ENCODE results near the gene GRM2.
A peak's percentile ranks its signal among the peaks of the same experiment; 100 is the strongest.

Gene GRM2

GRCh38 chr3:51706788-51707731 lies at the start of gene GRM2:
Gene GRM2, plus strand, starts transcription at chr3:51707068. Its CDS starts 1,916 bp downstream, at chr3:51708984.
- peak; percentile 78 for DNase-seq (ENCODE audit: low read depth, low spot score)

- no peak for DNase-seq (ENCODE audit: low read depth, low spot score)
These were observed 49.6 kb upstream of the GRM2 start for GRCh38 chr3:51657234-51657633.

GRCh38 chr3:51659942-51660341 lies 46.9 kb upstream of the GRM2 start:
- no peak for DNase-seq (ENCODE audit: low read depth, low spot score)

DNA sequence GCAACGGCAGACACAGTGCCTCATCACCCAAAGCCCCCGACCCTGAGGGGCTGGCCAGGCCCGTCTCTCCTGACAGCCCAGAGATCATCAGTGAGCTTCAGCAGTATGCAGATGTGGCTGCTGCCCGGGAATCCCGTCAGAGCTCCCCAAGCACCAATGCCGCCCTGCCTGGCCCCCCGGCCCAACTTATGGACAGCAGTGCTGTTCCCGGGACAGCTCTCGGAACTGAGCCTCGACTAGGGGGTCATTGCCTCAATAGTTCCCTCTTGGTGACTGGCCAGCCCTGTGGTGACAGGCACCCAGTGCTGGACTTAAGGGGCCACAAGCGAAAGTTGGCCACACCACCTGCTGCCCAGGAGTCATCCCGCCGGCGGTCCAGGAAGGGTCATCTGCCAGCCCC lies 44.4 kb upstream of the GRM2 start:
- no peak for DNase-seq (ENCODE audit: low read depth, low spot score)

- no peak for DNase-seq (ENCODE audit: low read depth, low spot score)
These were observed 38.1 kb upstream of the GRM2 start for GRCh38 chr3:51668756-51669155.

GRCh38 chr3:51669241-51670052 lies 37.4 kb upstream of the GRM2 start:
- peak; percentile 69 for DNase-seq (ENCODE audit: low read depth, low spot score)

DNA sequence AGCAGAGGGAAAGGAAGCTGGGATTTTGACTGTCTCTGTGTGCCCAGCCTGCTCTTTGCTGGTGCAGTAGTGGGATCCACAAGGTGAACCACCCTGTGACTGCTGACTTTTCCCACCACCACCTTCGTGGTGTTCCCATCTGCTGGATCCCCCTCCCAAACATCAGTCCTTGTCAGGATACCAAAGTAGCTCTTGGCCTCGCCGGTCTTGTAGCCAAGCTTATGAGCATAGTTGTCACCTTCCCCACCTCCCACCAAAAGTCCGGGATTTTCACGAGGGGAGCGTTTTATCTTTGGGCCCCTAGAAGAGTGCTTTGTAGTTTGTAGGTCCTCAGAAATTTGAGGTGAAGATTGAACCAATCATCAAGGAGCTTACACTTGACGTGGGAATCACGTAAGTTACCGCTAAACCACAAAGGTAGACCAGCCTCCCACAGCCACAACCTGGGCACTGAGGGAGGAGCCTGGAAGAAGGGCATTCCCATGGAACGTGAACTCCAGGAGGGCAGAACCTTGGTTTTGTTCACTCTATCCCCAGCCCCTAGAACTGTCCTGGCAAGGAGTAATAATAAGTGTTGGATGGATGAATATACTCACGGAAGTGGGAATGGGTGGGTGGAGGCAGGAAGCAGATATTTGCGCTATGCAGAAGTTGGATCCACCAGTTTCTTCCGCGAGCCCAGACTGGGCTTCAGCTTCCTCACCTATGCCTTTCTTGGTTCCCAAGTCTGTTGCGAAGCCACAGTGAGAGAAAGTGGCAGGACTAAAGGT lies 36.6 kb upstream of the GRM2 start:
- DNase-seq (ENCODE audit: low read depth, low spot score): no peak

DNA sequence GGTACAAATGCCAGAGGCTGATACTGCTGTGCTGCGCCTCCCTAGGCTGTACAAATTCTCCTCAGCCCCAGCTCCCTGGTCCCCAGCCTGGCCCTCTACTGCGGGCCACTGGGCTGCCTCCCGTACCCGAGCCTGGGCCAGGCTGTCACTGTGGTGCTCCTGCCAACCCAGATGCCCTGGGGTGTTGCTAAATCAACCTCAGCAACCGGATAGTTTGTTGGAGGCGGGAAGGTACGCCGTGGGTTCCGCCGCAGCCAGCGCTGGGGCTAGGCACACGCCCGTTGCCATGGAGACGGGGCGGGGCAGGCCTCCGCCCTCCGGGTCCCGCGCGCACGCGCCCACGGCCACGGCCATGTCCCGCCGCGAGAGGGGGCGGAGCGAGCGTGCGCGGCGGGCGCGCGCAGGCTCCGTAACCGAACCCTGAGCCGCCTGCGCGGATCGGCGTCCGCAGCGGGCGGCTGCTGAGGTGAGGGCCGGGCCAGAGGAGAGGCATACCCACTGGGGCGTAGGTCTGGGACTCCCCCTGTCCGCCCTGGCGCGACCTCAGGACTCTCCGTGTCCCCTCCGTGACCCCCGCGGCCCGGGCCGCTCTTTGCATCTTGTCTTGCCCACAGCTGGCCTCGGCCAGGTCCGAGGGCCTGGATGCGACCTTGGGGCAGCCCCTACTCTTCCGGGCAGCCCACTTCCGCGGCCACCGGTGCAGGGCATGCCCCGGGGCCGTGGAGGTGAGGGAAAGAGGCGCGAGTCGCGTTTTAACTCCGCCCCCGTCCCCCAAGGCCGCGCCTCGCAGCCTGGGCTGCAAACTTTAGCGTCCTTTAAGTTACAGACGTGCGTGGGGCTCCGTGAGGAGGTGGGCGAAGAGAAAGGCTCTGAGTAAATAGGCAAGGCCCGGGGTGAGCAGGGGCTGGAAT lies 35.8 kb upstream of the GRM2 start, which contains the start of gene TEX264:
Gene TEX264 (plus strand): TSS at position 430 of the 911 bp plus-strand sequence. CDS start 3,053 bp downstream, outside the sequence.
- no peak for DNase-seq (ENCODE audit: low read depth, low spot score)

DNA sequence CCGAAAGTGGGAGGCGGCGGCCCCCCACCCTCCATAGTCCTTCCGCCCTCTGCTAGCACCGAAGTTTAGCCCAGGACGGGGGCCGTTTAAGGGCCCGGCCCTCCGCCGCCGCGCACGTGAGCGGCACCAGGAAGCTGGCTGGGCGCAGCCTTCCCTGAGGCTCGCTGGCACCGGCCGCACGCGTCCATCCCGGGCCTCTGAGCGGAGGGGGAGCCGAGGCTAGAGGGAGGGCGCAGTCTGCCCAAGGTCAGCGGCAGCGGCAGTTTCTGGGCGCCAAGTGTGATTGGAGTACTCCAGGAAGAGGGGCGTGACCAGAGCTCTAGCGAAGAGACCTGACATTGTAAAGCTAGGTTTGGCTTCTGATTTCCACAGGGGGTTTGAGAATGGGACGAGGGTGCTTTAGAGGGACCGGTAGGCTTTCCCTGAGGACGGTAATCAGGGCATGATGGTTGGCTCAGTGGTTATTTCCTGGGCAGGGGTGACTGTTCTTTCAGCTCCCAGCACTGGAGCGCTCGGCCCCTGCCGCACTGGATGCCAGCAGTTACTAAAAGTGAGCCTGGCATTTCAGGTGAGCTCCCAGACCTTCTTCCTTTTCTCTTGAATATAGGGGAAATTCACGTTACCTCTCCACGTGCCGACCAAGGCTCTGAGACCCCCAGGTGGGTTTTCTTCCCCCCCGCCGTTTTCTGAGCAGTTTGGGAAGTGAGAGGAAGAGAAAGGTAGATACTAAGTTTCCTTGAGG lies 35.0 kb upstream of the GRM2 start:
- DNase-seq (ENCODE audit: low read depth, low spot score): peak; percentile 52

DNA sequence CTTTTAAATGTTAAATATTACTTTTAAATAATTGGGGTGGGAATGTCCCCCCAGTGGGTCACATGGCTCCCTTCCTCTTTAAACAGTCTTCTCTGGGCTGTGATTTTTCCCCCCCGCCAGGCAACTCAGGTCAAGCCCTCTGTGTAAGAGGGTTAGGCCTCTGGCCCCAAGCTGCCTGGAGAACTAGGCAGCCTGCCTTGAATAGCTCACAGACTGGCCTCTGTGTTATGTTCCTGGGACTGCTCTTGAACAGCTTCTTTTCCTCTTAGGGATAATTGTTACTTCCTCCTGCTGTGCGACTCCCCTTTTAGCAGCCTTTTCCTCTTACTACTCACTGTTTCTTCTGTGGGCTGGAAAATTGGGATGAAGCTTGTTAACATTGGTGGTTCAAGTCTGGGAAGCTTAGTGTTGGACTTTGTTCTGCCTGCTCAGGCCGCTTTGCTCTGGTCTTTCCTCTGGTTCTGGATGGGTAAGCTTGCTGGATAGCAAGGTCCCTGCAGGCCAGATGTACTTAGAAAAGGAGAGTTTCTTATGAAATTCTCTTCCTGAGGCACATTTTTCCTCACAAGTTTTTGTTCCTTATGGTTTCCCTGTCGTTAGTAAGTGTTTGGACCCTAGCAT lies 33.6 kb upstream of the GRM2 start:
- no peak for DNase-seq (ENCODE audit: low read depth, low spot score)

DNA sequence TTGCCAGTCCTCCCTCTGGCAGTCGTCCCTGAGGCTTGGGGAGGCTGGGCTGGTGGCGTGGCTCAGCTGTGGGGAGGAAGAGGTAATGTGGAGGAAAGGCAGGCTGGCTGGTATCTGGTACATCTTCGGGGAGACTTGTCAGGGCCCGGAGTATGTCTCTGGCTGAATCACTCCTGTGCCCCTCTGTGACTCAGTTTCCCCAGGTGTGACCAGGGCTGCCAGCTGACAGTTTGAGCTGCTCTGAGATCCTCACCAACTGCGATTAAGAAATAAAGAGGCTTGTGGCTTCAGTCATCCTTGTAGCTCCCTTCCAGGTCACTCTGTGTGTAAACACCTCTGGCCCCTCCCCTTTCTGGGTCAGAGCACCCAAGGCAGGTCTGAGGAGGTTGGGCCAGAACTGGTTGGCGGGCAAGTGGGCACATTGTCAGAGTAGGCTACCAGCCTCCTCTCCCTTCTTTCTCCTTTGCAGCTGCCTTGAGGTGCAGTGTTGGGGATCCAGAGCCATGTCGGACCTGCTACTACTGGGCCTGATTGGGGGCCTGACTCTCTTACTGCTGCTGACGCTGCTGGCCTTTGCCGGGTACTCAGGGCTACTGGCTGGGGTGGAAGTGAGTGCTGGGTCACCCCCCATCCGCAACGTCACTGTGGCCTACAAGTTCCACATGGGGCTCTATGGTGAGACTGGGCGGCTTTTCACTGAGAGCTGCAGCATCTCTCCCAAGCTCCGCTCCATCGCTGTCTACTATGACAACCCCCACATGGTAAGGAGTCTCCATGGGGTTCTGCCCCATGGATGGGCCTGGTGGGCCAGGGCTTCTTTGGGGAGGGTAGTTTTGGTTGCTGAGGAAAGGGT lies 32.8 kb upstream of the GRM2 start:
- DNase-seq (ENCODE audit: low read depth, low spot score): no peak

DNA sequence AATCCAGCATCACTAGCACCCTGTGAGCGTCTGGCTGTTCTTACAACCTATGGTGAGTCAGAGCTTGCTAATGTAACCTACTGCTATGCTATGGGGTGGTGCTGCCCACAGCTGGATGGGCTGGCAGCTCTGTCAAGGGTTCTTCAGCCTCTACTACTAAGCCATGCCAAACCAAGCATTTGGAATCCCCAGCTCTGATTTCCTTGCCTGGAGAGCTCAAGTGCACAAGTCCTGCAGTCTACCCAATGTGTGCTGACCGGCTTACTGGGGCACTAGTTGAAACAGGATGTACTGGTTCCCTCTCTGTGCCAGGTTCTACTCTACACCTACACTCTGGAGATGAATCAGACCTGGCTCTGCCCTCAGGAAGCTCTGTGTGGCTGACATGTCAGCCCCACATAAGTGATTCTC lies 31.7 kb upstream of the GRM2 start:
- DNase-seq (ENCODE audit: low read depth, low spot score): no peak

- no peak for DNase-seq (ENCODE audit: low read depth, low spot score)
These were observed 30.7 kb upstream of the GRM2 start for GRCh38 chr3:51676102-51676640.

DNA sequence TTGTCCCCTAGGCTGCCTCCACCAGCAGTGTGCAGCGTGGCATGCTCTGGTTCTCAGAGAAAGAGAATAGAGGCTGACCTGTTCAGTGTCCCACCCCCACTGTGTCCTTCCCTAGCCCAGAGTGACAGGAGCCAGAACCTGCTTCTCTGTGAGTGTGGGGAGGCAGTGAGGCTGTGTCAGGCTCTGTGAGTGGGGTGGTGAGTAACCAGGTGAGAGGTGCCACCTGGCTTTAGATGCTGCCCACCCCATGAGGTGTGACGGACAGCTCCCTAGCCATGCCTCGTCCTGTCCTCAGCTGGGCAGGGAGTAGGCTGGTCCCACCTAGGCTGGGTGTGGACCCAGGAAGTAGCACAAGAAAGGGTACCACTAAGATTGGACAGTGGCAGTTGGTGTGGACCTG lies 29.5 kb upstream of the GRM2 start:
- no peak for DNase-seq (ENCODE audit: low read depth, low spot score)

DNA sequence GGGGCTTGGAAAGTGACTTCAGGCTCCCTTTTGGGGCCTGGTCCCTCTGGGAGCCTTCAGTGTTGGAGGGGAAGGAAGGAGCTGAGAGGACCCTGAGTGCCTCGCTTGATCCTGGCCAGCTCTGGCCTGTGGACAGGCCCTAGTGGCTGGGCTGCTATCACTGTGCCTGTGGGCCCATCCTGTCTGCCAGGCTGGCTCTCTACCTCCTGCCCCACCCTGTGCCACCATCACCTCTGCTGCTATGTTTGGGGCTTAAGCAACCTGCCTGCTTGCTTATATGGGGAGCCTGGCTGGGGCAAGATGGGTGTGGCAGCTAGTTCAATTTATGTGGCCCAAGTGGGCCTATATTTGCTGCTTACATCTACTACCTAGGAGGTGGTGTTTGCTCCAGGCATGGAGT lies 28.7 kb upstream of the GRM2 start:
- no peak for DNase-seq (ENCODE audit: low read depth, low spot score)

DNA sequence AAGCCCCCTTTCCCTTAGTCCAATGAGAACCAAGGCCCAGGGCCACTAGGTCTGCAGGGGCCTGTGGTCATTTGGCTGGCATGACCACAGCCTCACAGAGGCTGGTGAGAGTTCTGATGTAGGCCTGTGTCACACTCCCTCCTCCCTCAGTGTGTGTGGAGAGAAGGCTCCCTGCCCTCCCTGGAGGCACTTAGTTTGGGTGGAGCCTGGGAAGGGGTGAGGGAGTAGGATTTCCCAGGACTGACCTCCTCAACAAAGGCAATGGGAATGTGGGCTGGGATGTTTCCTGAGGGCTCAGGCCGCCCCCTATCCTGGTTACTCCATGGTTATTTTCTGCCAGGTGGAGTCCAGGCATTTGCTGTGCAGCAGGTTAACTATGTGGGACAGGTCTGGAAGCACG lies 28.2 kb upstream of the GRM2 start:
- no peak for DNase-seq (ENCODE audit: low read depth, low spot score)

DNA sequence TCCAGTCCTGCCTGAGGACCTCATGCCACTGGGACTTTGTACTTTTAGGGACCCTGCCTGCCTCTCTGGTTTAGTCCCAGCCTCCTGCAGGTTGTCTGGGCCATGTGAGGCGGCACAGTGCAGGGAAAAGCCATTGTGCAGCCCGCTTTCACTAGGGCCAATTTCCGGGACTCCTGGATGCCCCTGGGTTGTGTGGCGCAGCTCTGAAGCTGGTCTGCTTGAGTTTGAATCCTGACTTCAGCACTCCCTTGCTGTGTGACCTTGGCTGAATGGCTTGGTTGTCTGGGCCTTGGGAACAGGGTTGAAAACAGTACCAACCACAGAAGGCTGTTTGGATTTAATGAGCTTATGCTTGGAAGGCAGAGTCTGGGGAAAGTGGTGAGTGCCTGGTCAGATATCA lies 27.6 kb upstream of the GRM2 start:
- DNase-seq (ENCODE audit: low read depth, low spot score): no peak

- no peak for DNase-seq (ENCODE audit: low read depth, low spot score)
These were observed 27.1 kb upstream of the GRM2 start for GRCh38 chr3:51679777-51680176.

All from iPS DF 19.7 (cell line).